Measurements from ENCODE around the gene PIP4K2A. TPM values are rescaled to one million over a fixed set of nuclear protein-coding genes. Genes with fewer than 3 reads are reported as not detected.
A peak's percentile ranks its signal among the peaks of the same experiment; 100 is the strongest.
"Not testable (repeated sequence)": the region's sequence is repeated elsewhere in the genome, so short reads cannot be mapped to it uniquely, and the experiment has no call there.

PIP4K2A gene
- total RNA-seq, 1 donor from 2014 or later, result 22.4 TPM

- TF ChIP-seq, protein P1, sequence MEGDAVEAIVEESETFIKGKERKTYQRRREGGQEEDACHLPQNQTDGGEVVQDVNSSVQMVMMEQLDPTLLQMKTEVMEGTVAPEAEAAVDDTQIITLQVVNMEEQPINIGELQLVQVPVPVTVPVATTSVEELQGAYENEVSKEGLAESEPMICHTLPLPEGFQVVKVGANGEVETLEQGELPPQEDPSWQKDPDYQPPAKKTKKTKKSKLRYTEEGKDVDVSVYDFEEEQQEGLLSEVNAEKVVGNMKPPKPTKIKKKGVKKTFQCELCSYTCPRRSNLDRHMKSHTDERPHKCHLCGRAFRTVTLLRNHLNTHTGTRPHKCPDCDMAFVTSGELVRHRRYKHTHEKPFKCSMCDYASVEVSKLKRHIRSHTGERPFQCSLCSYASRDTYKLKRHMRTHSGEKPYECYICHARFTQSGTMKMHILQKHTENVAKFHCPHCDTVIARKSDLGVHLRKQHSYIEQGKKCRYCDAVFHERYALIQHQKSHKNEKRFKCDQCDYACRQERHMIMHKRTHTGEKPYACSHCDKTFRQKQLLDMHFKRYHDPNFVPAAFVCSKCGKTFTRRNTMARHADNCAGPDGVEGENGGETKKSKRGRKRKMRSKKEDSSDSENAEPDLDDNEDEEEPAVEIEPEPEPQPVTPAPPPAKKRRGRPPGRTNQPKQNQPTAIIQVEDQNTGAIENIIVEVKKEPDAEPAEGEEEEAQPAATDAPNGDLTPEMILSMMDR (IDR thresholded peaks at IDR 0.05; ENCODE audit: unreplicated experiment), result peak; percentile 42
- Mint-ChIP-seq H3K9me3 (ENCODE audit: low read depth) (peaks cover 12% of the 10 kb centered on the region), H3K27ac (peak overlapping the region; percentile 82), H3K4me3 (ENCODE audit: low read depth) (peak overlapping the region; percentile 56), H3K27me3 (peaks cover 12% of the 10 kb centered on the region)
- H3K4me1 Mint-ChIP-seq (ENCODE audit: low read depth); H3K36me3 Mint-ChIP-seq (ENCODE audit: insufficient read depth): not testable (repeated sequence)
- DNase-seq (ENCODE audit: low spot score, unreplicated experiment), result peak; percentile 69
Measured at GRCh38 chr10:22513483-22514413, 200.6 kb downstream of the PIP4K2A start.

- not testable (repeated sequence) for H3K36me3 Mint-ChIP-seq (ENCODE audit: insufficient read depth); DNase-seq (ENCODE audit: low spot score, unreplicated experiment); H3K27ac Mint-ChIP-seq; H3K4me1 Mint-ChIP-seq (ENCODE audit: low read depth); H3K4me3 Mint-ChIP-seq (ENCODE audit: low read depth)
- peaks cover 13% of the 10 kb centered on the region for H3K27me3 Mint-ChIP-seq
- peaks cover 15% of the 10 kb centered on the region for H3K9me3 Mint-ChIP-seq (ENCODE audit: low read depth)
Measured at GRCh38 chr10:22512015-22512414, 202.4 kb downstream of the PIP4K2A start.

- H3K9me3 Mint-ChIP-seq (ENCODE audit: low read depth), result peaks cover 15% of the 10 kb centered on the region
- H3K36me3 Mint-ChIP-seq (ENCODE audit: insufficient read depth); DNase-seq (ENCODE audit: low spot score, unreplicated experiment); H3K27ac Mint-ChIP-seq; H3K27me3 Mint-ChIP-seq; H3K4me3 Mint-ChIP-seq (ENCODE audit: low read depth): not testable (repeated sequence)
- peaks cover 14% of the 10 kb centered on the region for H3K4me1 Mint-ChIP-seq (ENCODE audit: low read depth)
Measured at GRCh38 chr10:22508214-22508613, 206.2 kb downstream of the PIP4K2A start.

DNA sequence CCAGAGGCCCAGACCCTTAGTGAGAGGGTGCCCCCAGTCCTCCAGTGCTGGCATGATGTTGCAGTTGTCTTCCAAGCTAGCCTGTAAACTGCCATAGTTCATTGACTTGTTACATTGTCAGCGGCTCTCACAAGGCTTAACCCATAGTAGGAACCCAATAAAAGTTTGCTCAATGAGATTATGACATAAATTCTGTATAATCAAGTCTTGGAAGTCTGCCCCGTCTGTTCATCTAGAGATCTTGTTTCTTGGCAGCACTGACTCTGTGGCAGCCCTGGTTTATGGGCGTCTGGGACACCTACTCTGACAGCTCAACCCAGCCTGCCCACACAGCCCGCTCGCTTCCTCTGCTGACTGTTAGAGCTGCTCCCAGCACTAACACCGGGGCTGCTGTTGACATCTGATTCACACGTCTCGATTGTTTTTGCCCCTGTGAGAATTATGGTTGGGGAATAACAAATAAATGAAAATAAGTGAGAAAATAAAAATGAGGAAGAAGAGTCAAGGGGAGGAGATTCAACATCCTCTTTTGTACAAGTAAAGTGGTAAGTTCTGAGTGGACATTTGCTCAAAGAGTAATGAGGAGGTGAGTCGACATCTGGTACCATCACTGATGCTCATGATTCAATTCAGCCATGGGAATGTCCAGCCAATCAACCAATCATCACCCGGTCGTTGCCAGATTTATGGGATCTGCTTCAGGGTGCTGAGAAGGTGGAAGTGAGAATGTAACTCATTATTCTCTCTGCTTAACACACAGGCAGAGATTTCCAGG is 208.3 kb downstream of the PIP4K2A start:
- Mint-ChIP-seq H3K9me3 (ENCODE audit: low read depth) (peaks cover 8% of the 10 kb centered on the region), H3K4me1 (ENCODE audit: low read depth) (peaks cover 18% of the 10 kb centered on the region)

GRCh38 chr10:22504766-22505165 is 209.6 kb downstream of the PIP4K2A start:
- no peak overlapping the region for H3K4me3 Mint-ChIP-seq (ENCODE audit: low read depth)
- H3K27me3 Mint-ChIP-seq, result peaks cover 9% of the 10 kb centered on the region
- TF ChIP-seq, protein P1 (IDR thresholded peaks at IDR 0.05; ENCODE audit: unreplicated experiment), result no peak
- no peaks in the 10 kb centered on the region for H3K36me3 Mint-ChIP-seq (ENCODE audit: insufficient read depth)
- peaks cover 3% of the 10 kb centered on the region for H3K9me3 Mint-ChIP-seq (ENCODE audit: low read depth)
- peak overlapping the region; percentile 25 for H3K27ac Mint-ChIP-seq
- H3K4me1 Mint-ChIP-seq (ENCODE audit: low read depth), result peaks cover 18% of the 10 kb centered on the region
- DNase-seq (ENCODE audit: low spot score, unreplicated experiment), result no peak

More for the DNA sequence above, 208.3 kb downstream of the PIP4K2A start:
- DNase-seq (ENCODE audit: low spot score, unreplicated experiment), result no peak
- no peak overlapping the region for H3K27ac Mint-ChIP-seq
- H3K4me3 Mint-ChIP-seq (ENCODE audit: low read depth), result no peak overlapping the region
- peaks cover 7% of the 10 kb centered on the region for H3K27me3 Mint-ChIP-seq
- TF ChIP-seq, protein P1 (IDR thresholded peaks at IDR 0.05; ENCODE audit: unreplicated experiment), result no peak
- H3K36me3 Mint-ChIP-seq (ENCODE audit: insufficient read depth), result no peaks in the 10 kb centered on the region
